Ishikawa (cell line): ENCODE measurements around the gene SSR2.

Experiments used
- CEBPB ChIP-seq: IDR thresholded peaks from 2 replicates; pipeline ENCODE4 v1.6.1; 2012
- CREB1 ChIP-seq: IDR thresholded peaks from 2 replicates; pipeline ENCODE4 v1.6.1; 2012; ENCODE audit warnings: low read depth
- EGR1 ChIP-seq: IDR thresholded peaks from 2 replicates; pipeline ENCODE4 v1.6.1; 2012
- EP300 ChIP-seq: IDR thresholded peaks from 2 replicates; pipeline ENCODE4 v1.6.1; 2012; ENCODE audit warnings: borderline replicate concordance
- FOXM1 ChIP-seq: IDR thresholded peaks from 2 replicates; pipeline ENCODE4 v1.6.1; 2012; ENCODE audit warnings: low read depth, borderline replicate concordance
- NFIC ChIP-seq: IDR thresholded peaks from 2 replicates; pipeline ENCODE4 v1.6.1; 2012
- RAD21 ChIP-seq: IDR thresholded peaks from 2 replicates; pipeline ENCODE4 v1.6.1; 2012; ENCODE audit warnings: low read depth
- TAF1 ChIP-seq: IDR thresholded peaks from 2 replicates; pipeline ENCODE4 v1.6.1; 2012; ENCODE audit warnings: low read depth, mild to moderate bottlenecking
- TCF12 ChIP-seq: IDR thresholded peaks from 2 replicates; pipeline ENCODE4 v1.6.1; 2012; ENCODE audit warnings: low read depth
- TEAD4 ChIP-seq: IDR thresholded peaks from 2 replicates; pipeline ENCODE4 v1.6.1; 2012
- YY1 ChIP-seq: IDR thresholded peaks from 2 replicates; pipeline ENCODE4 v1.6.1; 2012; ENCODE audit warnings: low read depth
- ZBTB7A ChIP-seq: IDR thresholded peaks from 2 replicates; pipeline ENCODE4 v1.6.1; 2012; ENCODE audit warnings: low read depth
- TF ChIP-seq, protein P1 (sequence below): IDR thresholded peaks from 2 replicates; pipeline ENCODE4 v1.6.1; 2012
- TF ChIP-seq, protein P2 (sequence below): IDR thresholded peaks from 2 replicates; pipeline ENCODE4 v1.6.1; 2012; ENCODE audit warnings: low read depth, mild to moderate bottlenecking
- TF ChIP-seq, protein P3 (sequence below): IDR thresholded peaks from 2 replicates; pipeline ENCODE4 v1.6.1; 2012

Gene SSR2

DNA sequence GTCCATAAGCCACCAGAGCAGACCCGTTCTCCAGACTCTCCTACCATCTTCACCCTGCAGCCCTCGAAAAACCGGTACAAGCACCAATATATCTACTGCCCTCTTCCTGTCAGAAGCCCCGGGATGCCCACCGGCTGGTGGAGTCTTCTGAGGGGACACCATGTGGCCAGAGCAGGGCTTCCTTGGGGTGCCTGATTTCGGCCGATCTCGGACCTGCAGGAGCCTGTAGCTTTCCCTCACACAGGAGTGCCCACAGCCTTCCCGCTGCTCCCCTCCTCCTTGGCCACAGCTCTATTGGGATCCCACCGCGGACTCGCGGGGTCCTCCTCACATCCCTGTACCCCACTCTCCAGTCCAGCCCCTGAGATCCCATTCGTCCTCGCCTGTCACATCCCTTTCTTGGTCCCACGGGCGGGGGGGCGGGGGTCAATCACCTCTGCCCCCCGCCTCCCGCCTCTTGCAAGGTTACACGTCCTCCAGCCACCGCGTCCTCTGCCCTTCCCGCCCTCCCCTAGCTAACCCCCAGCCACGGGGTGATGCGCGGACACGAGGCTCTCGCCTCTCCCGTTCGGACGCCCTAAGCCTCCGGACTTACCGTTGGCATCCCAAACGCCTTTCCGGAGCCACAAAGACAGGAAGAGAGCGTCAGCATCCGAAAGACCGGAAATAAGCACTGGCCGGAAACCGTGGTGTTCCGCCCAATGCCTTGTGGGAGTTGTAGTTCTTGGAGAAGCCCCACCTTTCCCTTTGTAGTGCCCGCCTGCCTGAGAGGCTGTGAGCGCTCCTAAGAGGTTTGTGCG lies at the start of gene SSR2:
Gene SSR2 (minus strand): TSS at position 659 of the 800 bp plus-strand sequence. CDS start 784 bp downstream, outside the sequence.
- TF ChIP-seq NFIC (no peak), CREB1 (peak; percentile 56; the same call in 1 of the 2 replicates), EGR1 (no peak), TAF1 (peak; percentile 45; the same call in 1 of the 2 replicates), FOXM1 (no peak)
- TF ChIP-seq, protein P1, sequence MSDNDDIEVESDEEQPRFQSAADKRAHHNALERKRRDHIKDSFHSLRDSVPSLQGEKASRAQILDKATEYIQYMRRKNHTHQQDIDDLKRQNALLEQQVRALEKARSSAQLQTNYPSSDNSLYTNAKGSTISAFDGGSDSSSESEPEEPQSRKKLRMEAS, result peak; percentile 57

DNA sequence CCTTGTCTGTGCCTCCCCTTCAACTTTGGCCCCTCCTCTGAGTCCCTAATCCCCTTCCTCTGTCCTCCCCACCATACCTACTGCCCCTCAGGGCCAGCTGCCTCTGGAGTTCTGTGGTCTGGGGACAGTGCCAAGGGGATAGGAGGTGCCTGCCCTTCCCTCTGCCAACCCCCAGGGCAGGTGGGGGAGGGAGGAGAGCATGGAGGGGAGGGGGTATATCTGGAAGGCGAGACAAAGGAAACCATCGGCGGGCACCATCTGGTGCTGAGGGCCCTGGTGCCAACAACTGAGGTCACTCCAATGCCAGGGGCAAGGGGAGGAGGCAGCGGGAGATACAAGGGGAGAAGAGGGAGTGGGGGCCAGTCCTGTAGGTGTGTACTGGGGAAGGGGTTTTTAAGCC lies 49.8 kb upstream of the SSR2 start:
- TF ChIP-seq ZBTB7A, result no peak
- no peak for TF ChIP-seq EP300
- TF ChIP-seq NFIC, result no peak
- TF ChIP-seq RAD21, result no peak
- TF ChIP-seq FOXM1, result no peak
- no peak for TF ChIP-seq TCF12
- TF ChIP-seq, protein P2, sequence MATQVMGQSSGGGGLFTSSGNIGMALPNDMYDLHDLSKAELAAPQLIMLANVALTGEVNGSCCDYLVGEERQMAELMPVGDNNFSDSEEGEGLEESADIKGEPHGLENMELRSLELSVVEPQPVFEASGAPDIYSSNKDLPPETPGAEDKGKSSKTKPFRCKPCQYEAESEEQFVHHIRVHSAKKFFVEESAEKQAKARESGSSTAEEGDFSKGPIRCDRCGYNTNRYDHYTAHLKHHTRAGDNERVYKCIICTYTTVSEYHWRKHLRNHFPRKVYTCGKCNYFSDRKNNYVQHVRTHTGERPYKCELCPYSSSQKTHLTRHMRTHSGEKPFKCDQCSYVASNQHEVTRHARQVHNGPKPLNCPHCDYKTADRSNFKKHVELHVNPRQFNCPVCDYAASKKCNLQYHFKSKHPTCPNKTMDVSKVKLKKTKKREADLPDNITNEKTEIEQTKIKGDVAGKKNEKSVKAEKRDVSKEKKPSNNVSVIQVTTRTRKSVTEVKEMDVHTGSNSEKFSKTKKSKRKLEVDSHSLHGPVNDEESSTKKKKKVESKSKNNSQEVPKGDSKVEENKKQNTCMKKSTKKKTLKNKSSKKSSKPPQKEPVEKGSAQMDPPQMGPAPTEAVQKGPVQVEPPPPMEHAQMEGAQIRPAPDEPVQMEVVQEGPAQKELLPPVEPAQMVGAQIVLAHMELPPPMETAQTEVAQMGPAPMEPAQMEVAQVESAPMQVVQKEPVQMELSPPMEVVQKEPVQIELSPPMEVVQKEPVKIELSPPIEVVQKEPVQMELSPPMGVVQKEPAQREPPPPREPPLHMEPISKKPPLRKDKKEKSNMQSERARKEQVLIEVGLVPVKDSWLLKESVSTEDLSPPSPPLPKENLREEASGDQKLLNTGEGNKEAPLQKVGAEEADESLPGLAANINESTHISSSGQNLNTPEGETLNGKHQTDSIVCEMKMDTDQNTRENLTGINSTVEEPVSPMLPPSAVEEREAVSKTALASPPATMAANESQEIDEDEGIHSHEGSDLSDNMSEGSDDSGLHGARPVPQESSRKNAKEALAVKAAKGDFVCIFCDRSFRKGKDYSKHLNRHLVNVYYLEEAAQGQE, result no peak
- no peak for TF ChIP-seq YY1
- no peak for TF ChIP-seq CEBPB
- TF ChIP-seq, protein P1, result no peak
- no peak for TF ChIP-seq TEAD4
- TF ChIP-seq, protein P3, sequence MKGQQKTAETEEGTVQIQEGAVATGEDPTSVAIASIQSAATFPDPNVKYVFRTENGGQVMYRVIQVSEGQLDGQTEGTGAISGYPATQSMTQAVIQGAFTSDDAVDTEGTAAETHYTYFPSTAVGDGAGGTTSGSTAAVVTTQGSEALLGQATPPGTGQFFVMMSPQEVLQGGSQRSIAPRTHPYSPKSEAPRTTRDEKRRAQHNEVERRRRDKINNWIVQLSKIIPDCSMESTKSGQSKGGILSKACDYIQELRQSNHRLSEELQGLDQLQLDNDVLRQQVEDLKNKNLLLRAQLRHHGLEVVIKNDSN, result no peak
- no peak for TF ChIP-seq TAF1
- no peak for TF ChIP-seq EGR1
- no peak for TF ChIP-seq CREB1

DNA sequence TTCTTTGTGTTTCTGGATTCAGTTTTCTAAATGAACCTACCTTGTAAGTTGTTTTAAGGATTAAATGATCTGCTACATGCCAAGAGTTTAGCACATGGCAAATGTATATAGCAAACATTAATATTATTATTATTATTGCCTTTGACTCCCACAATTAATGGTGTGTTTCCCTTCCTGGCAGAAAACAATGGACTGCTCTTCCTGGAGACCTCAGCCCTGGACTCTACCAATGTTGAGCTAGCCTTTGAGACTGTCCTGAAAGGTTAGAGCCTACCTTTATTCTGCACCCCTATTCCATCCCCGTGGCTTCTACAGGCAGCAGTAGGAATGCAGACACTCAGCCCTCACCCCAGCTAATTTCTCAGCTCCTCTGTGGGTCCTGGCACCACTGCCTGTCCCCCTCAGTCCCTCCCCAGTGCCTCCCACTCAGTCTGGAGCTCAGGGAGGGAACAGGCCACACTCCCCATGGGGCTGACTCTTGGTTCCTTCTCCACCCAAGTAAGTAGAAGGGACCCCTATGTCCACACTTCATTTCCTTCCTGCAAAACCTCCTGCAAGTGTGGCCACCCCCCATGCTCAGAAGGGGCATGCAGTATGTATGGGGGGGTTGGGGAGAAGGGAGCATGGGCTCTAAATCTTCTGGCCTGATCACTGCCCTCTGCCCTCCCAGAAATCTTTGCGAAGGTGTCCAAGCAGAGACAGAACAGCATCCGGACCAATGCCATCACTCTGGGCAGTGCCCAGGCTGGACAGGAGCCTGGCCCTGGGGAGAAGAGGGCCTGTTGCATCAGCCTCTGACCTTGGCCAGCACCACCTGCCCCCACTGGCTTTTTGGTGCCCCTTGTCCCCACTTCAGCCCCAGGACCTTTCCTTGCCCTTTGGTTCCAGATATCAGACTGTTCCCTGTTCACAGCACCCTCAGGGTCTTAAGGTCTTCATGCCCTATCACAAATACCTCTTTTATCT lies 49.0 kb upstream of the SSR2 start:
- TF ChIP-seq RAD21 (no peak), FOXM1 (no peak), ZBTB7A (no peak), CREB1 (no peak), TAF1 (no peak), TEAD4 (no peak), EGR1 (no peak), YY1 (no peak), NFIC (no peak), TCF12 (no peak), EP300 (no peak), CEBPB (no peak)
- TF ChIP-seq, protein P1, result no peak
- TF ChIP-seq, protein P2, result no peak
- TF ChIP-seq, protein P3, result no peak

DNA sequence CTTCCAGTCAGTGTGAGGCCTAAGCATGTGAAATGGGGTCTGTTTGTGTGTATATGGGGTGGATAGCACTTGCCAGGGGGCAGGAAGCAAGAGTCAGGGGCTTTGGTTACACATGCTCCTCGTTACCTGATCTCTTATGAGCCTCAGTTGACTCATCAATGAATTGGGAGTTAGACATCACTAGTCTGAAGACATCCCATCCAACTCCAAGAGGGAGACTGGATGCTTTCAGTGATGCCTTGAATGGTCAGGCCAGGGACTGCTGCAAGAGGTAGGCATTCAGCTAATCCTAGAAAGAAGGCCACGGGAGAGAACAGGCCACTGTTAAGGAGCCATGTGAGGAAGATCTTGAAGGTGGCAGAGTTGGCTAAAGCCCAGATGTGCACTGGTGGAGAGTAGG lies 46.5 kb upstream of the SSR2 start:
- TF ChIP-seq, protein P3, result no peak
- no peak for TF ChIP-seq EGR1
- TF ChIP-seq YY1, result no peak
- TF ChIP-seq, protein P2, result no peak
- TF ChIP-seq CREB1, result no peak
- no peak for TF ChIP-seq EP300
- TF ChIP-seq, protein P1, result no peak
- TF ChIP-seq TCF12, result no peak
- no peak for TF ChIP-seq FOXM1
